Colon (tissue), 2 donors: ENCODE data around the gene GPI.

Experiments used
- FAIRE-seq: peaks from 2 replicates; lab custom pipeline; 2012; peaks lifted over from hg19 to GRCh38; lab: Jason Lieb, UNC
- donor health status: control.
- donor health status: control.

GPI gene

DNA sequence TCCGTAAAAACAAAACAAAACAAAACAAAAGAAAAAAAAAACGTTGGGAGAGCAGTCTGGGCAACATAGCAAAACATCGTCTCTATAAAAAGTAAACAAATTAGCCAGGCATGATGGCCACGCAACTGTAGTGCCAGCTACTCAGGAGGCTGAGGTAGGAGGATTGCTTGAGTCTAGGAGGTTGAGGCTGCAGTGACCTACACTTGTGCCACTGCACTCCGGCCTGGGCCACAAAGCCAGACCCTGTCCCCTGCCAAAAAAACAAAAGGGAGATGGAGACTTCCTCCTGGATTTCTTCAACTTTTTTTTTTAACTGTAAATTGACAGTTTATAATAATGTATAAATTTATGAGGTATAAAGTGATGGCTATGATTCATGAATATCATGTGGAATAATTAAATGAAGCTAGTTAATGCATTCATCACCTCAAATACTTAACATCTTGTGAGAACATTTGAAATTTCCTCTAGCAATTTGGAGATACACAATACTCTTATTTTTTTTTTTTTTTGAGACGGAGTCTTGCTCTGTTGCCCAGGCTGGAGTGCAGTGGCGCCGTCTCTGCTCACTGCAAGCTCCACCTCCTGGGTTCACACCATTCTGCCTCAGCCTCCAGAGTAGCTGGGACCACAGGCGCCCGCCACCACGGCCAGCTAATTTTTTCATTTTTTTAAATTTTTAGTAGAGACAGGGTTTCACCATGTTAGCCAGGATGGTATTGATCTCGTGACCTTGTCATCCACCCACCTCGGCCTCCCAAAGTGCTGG, 41.1 kb downstream of the GPI start:
- FAIRE-seq, result no peak

DNA sequence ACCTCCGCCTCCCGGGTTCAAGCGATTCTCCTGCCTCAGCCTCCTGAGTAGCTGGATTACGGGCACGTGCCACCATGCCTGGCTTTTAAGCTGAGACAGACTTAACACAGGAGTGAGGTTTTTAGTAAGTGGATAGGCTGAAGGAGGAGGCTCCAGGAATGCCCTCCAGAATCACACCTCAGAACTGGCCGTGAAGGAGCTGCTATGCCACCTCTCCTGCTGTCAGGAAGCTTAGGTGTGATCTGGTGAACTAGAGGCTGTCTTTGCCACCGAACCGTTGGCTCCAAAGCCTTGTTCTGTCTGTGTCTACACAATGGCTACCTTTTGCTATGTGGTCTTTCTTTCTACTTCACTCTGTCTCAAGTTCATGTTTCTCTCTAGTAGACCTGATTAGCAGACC, 43.4 kb downstream of the GPI start:
- FAIRE-seq, result no peak

DNA sequence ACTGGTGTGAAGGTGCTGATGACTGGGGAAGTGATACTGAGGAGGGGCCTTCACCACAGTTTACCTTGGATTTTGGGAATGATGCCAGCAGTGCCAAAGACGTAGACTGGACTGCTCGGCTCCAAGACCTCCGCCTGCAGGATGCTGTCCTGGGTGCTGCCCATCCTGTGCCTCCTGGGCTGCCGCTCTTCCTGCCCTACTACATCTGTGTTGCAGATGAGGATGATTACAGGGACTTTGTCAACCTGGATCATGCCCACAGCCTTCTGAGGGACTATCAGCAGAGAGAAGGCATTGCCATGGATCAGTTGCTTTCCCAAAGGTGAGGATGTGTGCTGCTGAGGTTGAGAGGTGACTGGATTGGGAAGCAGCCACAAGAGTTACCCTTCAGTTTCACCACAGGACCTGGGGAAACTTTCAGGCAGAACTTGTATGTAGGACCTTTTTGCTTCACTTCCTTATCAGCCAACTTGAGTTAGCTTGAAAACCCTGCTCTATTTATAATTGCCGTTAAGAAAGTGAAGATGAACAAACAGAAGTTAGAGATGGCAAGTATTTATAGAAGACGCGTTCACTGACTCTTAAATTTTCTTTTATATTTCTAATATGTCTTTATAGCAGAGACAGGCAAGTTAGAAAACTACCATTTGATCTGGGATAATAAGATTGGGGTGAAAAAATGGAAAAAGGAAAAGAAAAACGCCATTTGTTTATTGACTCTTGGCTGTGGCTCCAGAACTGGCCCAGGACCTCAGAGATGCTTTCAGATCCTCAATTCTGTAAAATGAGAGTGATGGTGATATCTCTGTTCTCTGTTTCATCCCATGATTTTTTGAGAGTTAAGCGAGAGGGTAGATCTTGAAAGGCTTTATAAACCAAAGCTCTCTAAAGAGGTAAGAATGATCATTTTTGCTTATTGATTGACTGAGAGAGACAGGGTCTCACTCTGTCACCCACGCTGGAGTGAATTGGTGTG, 44.5 kb downstream of the GPI start:
- FAIRE-seq, result no peak

- no peak for FAIRE-seq
Measured at GRCh38 chr19:34411216-34411615, 46.2 kb downstream of the GPI start.

GRCh38 chr19:34416021-34416545, 51.1 kb downstream of the GPI start:
- no peak for FAIRE-seq

DNA sequence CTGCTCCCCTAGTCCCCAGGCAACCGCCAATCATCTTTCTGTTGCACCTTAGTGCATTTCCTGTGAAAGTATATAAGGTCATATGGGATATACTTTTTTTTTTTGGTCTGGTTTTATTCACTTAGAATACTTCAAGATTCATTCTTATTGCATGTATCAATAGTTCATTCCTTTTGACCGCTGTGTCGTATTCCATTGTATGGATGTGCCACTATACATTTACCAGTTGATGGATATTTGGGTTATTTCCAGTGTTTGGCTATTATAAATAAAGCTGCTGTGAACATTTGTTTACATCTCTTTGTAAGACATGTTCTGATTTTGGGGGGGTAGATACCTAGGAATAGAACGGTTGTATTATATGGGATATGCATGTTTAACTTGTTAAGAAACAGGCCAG, 53.3 kb downstream of the GPI start:
- no peak for FAIRE-seq

GRCh38 chr19:34426096-34426661, 61.2 kb downstream of the GPI start:
- no peak for FAIRE-seq

DNA sequence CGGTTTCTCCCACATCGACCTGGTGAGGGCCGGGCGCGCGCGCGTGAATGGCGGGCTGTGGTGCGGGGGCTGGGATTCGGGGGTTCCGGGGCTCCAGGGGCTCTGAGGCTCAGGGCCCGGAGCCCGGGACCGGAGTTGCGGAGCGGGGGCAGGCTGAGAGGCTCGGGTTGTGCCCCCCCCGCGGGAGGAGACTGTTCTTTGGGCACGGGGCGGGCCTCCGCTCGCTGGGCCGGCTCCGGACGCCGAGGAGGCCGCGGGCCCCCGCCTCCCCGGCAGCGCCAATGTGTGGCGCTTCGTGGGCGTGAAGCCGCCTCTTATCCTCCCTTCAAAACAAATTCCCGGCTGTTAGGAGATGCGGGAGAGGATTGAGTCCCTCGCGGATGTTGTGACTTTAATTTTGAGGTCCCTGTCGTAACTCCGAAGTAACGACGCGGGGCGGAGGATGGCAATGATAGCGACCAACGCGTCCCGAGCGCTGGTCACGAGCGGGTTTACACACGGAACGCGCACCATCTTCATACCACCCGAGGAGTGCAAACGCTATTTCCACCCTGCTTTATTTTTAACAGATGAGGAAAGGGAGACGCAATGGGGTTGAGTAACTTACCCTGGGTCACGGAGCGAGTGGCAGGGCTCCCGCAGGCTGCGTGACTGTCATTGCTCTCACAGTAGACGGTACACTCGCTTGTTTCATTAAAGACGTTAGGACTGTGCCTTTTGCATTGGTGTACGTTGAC, 63.7 kb downstream of the GPI start:
- FAIRE-seq, result no peak

GRCh38 chr19:34429553-34429952, 64.6 kb downstream of the GPI start:
- FAIRE-seq, result no peak

GRCh38 chr19:34430738-34431625, 66.0 kb downstream of the GPI start:
- FAIRE-seq, result no peak

DNA sequence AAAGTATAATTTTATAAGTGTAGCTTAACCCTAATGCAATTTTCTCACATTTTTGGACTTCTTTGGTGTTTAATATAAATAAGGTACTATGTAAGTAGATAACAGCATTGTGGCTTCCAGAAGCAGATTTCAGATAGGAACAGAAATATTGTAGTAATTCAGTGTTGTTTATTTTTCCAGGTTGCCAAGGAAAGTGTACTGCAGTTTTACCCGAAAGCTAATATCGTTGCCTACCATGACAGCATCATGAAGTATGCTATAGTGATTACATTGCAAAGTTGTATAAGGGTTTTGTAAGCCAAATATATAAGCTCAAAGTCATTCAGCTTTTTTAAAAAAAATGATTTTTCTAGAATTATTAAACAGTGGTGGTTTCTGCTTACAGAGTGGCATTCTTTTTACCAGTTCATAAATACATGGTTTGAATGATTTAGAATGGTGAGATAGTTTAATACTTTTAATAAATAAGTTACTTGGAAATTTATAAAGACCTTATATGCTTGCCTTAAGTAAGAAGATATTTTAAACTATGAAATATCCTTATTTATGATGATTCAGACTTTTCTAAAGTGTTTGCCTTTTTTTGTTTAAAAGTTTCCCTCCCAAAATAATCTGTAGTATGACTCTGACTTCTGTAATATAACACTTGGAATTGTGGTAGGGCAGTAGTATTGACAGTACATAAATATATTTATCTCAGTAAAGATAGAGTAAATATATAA, 66.8 kb downstream of the GPI start:
- FAIRE-seq, result no peak

- FAIRE-seq, result no peak
Measured at GRCh38 chr19:34432797-34433196, 67.8 kb downstream of the GPI start.

- no peak for FAIRE-seq
Measured at GRCh38 chr19:34436716-34437115, 71.7 kb downstream of the GPI start.

DNA sequence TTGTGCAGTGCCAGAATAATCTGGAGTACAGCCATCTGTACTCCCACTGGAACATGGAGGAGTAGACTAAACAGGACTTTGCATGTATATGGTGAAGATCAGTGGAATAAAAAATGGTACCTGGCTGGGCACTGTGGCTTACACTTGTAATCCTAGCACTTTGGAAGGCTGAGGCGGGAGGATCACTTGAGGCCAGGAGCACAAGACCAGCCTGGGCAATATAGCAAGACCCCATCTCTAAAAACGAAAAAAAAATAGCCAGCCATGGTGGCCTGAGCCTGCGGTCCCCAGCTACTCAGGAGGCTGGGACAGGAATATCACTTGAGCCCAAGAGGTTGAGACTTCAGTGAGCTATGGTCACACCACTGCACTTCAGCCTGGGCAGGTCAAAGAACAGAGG, 83.2 kb downstream of the GPI start:
- no peak for FAIRE-seq
